ENCODE measurements around the gene NCSTN. TPM values are rescaled to one million over a fixed set of nuclear protein-coding genes. Genes with fewer than 3 reads are reported as not detected.

Gene NCSTN
- total RNA-seq, 2 experiments from 2014 or later = 27.4 to 29.4 TPM

DNA sequence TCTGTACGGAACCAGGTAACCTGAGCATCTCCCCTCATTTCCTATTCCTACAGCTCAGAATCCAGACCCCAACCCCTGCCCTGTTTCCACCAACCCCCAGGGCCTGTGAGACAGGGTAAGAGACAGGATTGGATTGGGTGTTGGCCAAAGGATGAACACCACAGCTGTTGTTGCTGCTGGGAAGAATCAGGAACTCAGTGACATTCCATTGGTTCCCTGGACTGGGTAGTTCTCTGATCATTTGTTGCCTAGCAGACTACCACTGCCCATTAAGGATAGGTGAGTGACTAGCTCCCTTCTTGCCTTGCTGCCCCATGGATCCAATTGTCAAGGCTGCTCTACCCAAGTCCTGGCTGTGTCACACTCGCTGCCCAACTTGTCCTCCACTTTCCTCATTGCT is 10.0 kb downstream of the NCSTN start:
- intact Hi-C loops (cut with micrococcal nuclease) = no loop called here
- Mint-ChIP-seq H3K27ac (no peak overlapping the region), H3K4me3 (no peak overlapping the region), H3K36me3 (ENCODE audit: low read depth) (peaks cover 41% of the 10 kb centered on the region), H3K9me3 (no peaks in the 10 kb centered on the region), H3K27me3 (ENCODE audit: low read depth) (no peaks in the 10 kb centered on the region), H3K4me1 (ENCODE audit: low read depth) (no peaks in the 10 kb centered on the region)
- no peak for DNase-seq
- CTCF ChIA-PET = interaction anchor here (1.2 to 3.6 kb wide), 8 partner anchors 10 to 268 kb away, joined by 3 to 34 read pairs (median 8); no protein-coding TSS in a partner anchor

DNA sequence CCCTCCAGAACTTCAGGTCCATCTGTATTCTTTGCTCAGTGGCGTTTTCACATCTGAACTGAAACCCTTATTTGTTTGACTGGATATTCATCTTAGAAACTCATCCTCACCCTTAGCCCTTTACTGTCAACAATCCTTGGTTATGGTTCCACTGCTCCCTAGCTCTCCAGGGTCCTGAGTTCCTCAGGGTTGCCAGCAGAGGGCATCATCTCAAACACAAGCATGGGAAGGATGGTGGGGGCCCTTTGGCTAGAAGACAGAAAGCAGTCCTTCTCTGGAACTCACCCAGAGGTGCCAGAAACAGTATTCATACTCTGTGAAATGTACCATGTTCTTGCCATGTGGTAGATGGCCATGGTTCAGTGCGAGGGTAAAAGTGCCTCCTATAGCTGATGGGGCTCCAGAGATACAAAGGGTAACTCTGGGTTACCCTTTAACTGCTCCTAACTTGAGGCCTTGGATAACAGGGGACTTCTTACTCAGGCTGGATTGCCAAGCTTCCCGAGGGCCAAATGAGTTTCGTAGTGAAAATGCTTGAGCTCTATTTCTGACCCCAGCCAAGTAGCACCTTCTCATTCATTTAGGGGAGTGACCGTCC is 11.3 kb downstream of the NCSTN start:
- H3K4me1 Mint-ChIP-seq (ENCODE audit: low read depth) = no peaks in the 10 kb centered on the region
- DNase-seq = peak; percentile 22
- H3K27ac Mint-ChIP-seq = no peak overlapping the region
- intact Hi-C loops (cut with micrococcal nuclease) = no loop called here
- CTCF ChIA-PET = interaction anchor here (0.7 to 3.6 kb wide), 14 partner anchors 9 to 261 kb away, joined by 3 to 34 read pairs (median 6); partner anchors contain the start of genes COPA, NCSTN and NHLH1
- no peaks in the 10 kb centered on the region for H3K27me3 Mint-ChIP-seq (ENCODE audit: low read depth)
- H3K4me3 Mint-ChIP-seq = no peak overlapping the region
- peaks cover 47% of the 10 kb centered on the region for H3K36me3 Mint-ChIP-seq (ENCODE audit: low read depth)
- no peaks in the 10 kb centered on the region for H3K9me3 Mint-ChIP-seq

DNA sequence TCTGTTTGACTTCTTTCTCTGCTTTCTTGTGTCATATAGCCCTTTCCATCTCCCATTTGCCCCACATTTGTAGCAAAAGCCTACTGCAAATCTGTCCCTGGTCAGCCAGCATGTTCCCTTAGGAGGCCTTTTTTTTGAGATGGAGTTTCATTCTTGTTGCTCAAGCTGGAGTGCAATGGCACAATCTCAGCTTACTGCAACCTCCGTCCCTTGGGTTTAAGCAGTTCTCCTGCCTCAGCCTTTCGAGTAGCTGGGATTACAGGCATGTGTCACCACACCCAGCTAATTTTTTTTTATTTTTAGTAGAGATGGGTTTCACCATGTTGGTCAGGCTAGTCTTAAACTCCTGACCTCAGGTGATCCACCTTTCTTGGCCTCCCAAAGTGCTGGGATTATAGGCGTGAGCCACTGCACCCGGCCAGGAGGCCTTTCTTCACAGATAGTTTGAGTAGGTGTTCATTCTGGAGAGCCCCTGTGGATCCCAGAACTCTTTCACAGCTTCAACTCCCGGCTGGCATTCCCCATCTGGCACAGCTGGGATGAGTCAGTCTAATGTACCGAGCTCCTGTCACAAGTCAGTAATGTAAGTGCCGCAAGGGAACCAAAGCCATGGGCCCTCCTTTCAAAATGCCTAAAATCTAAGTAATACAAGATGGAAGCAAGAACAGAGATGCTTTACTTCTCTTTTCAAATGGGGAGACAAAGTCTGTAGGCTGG is 14.3 kb downstream of the NCSTN start:
- no peak overlapping the region for H3K4me3 Mint-ChIP-seq
- DNase-seq = no peak
- H3K27me3 Mint-ChIP-seq (ENCODE audit: low read depth) = no peaks in the 10 kb centered on the region
- no peaks in the 10 kb centered on the region for H3K9me3 Mint-ChIP-seq
- no peak overlapping the region for H3K27ac Mint-ChIP-seq
- peaks cover 5% of the 10 kb centered on the region for H3K4me1 Mint-ChIP-seq (ENCODE audit: low read depth)
- intact Hi-C loops (cut with micrococcal nuclease) = no loop called here
- CTCF ChIA-PET = interaction anchor here (1.3 kb wide), 1 partner anchor 164 kb away, joined by 5 read pairs; no protein-coding TSS in a partner anchor
- H3K36me3 Mint-ChIP-seq (ENCODE audit: low read depth) = peaks cover 34% of the 10 kb centered on the region

DNA sequence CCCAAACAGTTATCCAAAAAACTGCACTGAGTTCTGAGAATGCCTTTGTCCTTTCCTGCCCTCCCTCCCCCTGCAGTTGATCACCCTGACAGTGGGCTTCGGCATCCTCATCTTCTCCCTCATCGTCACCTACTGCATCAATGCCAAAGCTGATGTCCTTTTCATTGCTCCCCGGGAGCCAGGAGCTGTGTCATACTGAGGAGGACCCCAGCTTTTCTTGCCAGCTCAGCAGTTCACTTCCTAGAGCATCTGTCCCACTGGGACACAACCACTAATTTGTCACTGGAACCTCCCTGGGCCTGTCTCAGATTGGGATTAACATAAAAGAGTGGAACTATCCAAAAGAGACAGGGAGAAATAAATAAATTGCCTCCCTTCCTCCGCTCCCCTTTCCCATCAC is 14.9 kb downstream of the NCSTN start:
- no peak for DNase-seq

DNA sequence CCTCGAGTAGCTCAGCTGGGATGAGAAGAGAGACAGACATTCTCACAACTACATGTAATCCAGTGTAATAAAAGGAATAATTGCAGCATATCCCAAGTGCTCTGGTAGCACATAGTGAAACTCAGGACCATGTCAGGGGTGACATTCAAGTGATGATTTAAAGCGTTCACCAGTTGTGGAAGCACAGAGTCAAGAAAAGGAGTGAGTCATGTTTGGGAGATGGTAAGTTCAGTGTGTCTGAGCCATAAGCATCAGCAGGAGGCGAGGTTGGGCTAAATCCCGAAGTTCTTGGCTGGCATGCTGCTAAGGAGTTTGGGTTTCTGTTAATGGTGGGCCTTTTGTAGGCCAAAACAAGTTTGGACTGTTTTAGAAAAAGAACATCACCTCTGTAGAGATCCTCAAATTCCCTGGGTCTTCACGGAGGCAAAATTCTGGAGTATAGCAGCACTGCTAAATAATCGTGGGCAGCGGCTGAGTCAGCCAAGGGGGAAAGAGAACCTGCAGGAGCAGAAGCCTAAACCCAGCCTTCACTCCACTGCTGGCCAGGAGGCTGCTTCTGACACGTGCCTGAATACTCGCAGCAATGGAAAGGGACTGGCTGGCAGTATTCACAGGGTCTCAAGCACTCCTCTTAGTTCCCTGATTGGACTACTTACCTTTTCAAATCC is 16.5 kb downstream of the NCSTN start:
- intact Hi-C loops (cut with micrococcal nuclease) = no loop called here
- no peak overlapping the region for H3K27ac Mint-ChIP-seq
- no peaks in the 10 kb centered on the region for H3K9me3 Mint-ChIP-seq
- CTCF ChIA-PET = interaction anchor here (0.9 kb wide), 1 partner anchor 31 kb away, joined by 3 read pairs; no protein-coding TSS in a partner anchor
- DNase-seq = no peak
- no peak overlapping the region for H3K4me3 Mint-ChIP-seq
- peaks cover 5% of the 10 kb centered on the region for H3K4me1 Mint-ChIP-seq (ENCODE audit: low read depth)
- H3K36me3 Mint-ChIP-seq (ENCODE audit: low read depth) = peaks cover 22% of the 10 kb centered on the region
- no peaks in the 10 kb centered on the region for H3K27me3 Mint-ChIP-seq (ENCODE audit: low read depth)

More for the DNA sequence above, 14.9 kb downstream of the NCSTN start:
- Mint-ChIP-seq H3K36me3 (ENCODE audit: low read depth) (peaks cover 30% of the 10 kb centered on the region), H3K4me3 (no peak overlapping the region), H3K27me3 (ENCODE audit: low read depth) (no peaks in the 10 kb centered on the region), H3K9me3 (no peaks in the 10 kb centered on the region), H3K27ac (no peak overlapping the region), H3K4me1 (ENCODE audit: low read depth) (peaks cover 5% of the 10 kb centered on the region)
- CTCF ChIA-PET = interaction anchor here (0.8 to 1.3 kb wide), 2 partner anchors 15 to 165 kb away, joined by 4 to 5 read pairs; no protein-coding TSS in a partner anchor
- intact Hi-C loops (cut with micrococcal nuclease) = no loop called here

DNA sequence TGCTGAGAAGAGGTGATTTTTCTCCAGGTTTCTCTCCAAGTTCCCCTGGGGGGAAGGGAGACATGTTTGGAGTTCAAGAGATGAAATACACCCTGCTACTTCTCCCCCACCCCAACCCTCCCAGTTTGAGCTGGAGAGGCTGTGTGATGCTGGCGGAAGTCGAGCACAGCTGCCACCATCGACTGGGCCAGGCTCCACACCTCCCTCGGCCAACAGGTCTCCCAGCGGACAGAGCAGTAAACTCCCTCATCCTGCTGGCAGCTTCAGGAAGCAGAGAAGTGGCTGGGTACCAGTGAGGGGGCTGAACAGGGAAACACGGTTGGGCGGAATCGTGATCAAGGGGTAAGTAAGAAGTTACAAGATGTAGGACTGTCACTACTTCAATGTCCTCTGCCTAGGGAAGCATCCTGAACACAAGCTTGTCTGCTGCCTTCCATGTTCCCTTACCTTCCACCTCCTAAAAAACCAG is 17.1 kb downstream of the NCSTN start:
- Mint-ChIP-seq H3K4me3 (no peak overlapping the region), H3K36me3 (ENCODE audit: low read depth) (peaks cover 21% of the 10 kb centered on the region), H3K9me3 (no peaks in the 10 kb centered on the region), H3K27ac (no peak overlapping the region), H3K27me3 (ENCODE audit: low read depth) (no peaks in the 10 kb centered on the region), H3K4me1 (ENCODE audit: low read depth) (peaks cover 5% of the 10 kb centered on the region)
- intact Hi-C loops (cut with micrococcal nuclease) = no loop called here
- DNase-seq = no peak
- CTCF ChIA-PET = interaction anchor here (0.6 to 0.9 kb wide), 2 partner anchors 19 to 31 kb away, joined by 3 read pairs; no protein-coding TSS in a partner anchor

DNA sequence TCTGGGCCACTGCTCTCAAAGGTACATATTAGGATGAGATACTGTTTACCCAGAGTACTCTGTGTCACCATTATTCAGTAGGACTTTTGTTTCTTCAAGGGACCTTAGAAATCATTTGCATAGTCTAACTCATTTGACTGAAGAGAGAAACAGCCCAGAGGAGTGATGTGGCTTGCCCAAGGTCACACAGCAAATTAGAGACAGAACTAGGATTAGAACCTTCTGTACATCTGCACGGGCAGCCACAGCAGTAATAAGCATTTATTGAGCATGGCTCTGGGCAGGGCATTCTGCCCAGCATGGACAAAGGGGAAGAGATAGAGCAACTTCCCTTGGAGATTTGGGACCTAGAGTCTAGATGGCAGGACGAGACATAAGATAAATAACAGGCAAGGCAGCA is 18.0 kb downstream of the NCSTN start:
- H3K27ac Mint-ChIP-seq = no peak overlapping the region
- intact Hi-C loops (cut with micrococcal nuclease) = no loop called here
- CTCF ChIA-PET = no interaction called here
- peaks cover 17% of the 10 kb centered on the region for H3K36me3 Mint-ChIP-seq (ENCODE audit: low read depth)
- H3K27me3 Mint-ChIP-seq (ENCODE audit: low read depth) = no peaks in the 10 kb centered on the region
- H3K9me3 Mint-ChIP-seq = no peaks in the 10 kb centered on the region
- no peak overlapping the region for H3K4me3 Mint-ChIP-seq
- H3K4me1 Mint-ChIP-seq (ENCODE audit: low read depth) = peaks cover 5% of the 10 kb centered on the region
- no peak for DNase-seq

DNA sequence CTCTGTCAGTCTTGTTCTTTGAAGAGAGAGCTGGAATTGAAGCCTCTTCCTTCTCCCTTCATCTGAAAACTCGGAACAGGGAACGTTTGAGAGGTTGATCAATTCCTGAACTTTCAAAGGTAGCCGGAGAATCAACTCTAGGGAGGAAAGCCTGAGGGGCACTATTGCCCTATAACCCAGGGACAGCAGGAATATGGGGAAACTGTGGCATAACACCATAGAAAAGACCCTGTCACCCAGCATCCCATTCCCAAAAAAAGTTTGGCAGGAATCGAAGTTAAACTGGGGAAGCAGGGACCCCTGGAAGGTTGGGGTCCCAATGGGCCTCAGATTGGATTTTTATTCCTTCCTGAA is 18.6 kb downstream of the NCSTN start:
- H3K27me3 Mint-ChIP-seq (ENCODE audit: low read depth) = no peaks in the 10 kb centered on the region
- peaks cover 5% of the 10 kb centered on the region for H3K4me1 Mint-ChIP-seq (ENCODE audit: low read depth)
- DNase-seq = no peak
- CTCF ChIA-PET = interaction anchor here (1.0 to 3.4 kb wide), 2 partner anchors 8 to 11 kb away, joined by 3 to 11 read pairs; no protein-coding TSS in a partner anchor
- H3K27ac Mint-ChIP-seq = peak overlapping the region; percentile 27
- H3K4me3 Mint-ChIP-seq = no peak overlapping the region
- H3K36me3 Mint-ChIP-seq (ENCODE audit: low read depth) = peaks cover 12% of the 10 kb centered on the region
- no peaks in the 10 kb centered on the region for H3K9me3 Mint-ChIP-seq
- intact Hi-C loops (cut with micrococcal nuclease) = no loop called here

DNA sequence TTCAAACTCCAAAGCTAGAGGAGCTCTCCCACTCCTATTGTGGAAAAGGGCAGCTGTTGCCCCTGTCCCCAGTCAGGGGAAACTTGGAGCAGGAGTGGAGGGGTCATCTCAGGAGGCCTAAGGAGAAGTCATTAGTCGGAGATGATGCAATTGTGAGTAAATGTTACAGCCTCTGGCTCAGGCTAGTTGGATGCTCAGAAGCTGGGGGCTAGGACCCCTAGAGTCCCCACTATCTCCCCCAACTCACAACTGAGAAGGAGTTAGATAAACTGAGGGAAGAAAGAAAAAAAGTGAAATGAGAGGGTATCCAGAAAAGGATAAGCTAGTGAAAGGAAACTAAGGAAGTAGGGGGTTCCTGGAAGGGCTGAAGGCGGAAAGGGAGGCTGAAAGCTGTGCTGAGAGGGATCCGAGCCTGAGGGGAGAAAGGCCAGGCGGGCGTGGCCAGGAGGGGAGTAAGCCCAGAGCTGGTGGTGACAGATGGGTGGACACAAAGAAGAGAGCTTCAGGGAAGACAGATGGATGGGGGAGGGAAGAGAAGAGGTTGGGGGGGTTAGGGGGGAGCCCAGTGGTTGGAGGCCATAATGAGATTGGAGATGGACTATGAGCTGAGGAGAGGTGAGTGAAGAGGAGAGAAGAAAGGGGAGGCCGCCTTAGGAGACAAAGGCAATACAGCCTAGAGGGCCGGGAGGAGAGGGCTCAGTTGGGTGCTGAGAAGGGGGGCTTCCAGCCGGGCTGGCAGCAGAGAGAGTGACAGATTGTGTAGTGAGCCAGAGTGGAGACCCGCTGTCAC is 19.2 kb downstream of the NCSTN start:
- CTCF ChIA-PET = interaction anchor here (0.7 to 3.4 kb wide), 6 partner anchors 9 to 249 kb away, joined by 3 to 11 read pairs (median 4); no protein-coding TSS in a partner anchor
- Mint-ChIP-seq H3K4me1 (ENCODE audit: low read depth) (peaks cover 5% of the 10 kb centered on the region), H3K36me3 (ENCODE audit: low read depth) (peaks cover 9% of the 10 kb centered on the region), H3K9me3 (no peaks in the 10 kb centered on the region), H3K27ac (peak overlapping the region; percentile 43), H3K27me3 (ENCODE audit: low read depth) (no peaks in the 10 kb centered on the region), H3K4me3 (no peak overlapping the region)
- intact Hi-C loops (cut with micrococcal nuclease) = no loop called here
- DNase-seq = no peak

DNA sequence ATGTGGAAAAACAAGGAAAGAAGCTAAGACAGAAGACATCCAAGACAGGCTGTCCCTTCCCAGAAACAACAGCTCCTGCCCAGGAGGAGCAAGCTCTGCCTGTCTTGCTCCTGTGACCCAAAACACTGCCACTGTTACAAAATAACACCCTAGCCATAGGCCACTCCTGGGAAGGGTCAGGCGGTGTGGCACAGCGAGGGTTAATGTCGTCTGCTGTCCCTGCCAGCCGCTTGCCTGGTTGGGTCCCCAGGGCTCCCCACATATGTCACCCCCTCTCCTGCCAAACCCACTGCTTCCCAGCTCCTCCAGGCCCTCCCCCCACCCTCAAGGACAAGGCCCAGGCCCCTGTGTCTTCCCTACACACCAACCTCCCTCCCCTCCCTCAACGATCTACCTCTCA is 19.8 kb downstream of the NCSTN start:
- intact Hi-C loops (cut with micrococcal nuclease) = no loop called here
- H3K27me3 Mint-ChIP-seq (ENCODE audit: low read depth) = no peaks in the 10 kb centered on the region

DNA sequence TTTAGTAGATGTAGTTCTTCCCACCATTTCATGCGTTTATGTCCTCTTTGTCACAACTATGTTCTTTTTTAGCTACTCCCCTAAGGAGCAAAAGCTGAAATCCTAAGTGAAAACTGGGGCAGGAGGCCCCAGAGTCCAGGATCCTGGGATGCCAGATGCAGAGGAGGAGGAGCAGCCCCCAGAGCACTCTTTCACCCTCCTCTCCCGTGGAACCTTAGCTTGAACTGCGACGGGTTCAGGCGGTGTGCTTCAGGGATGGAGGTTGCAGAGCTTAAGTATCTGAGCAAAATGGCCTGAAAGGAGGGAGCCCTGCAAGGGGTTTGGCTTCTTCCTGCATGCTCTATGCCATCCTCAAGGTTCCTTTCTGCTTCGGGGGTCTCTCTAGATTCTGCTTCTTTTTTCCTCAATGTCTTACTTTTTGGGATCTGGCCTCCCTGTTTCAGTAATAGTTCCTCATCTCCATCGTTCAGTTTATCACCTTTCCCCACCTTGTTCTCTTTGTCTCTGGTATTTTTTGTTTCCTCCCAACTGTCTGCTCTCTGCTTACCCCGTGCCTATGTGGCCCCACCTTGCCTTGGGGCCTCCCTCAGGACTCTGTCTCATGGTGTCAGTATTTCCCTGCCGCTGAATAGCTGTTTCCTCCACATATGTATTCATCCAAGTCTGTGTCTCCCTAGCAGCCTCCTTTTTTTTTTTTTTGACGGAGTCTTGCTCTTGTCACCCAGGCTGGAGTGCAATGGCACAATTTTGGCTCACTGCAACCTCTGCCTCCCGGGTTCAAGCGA is 21.0 kb downstream of the NCSTN start:
- CTCF ChIA-PET = interaction anchor here (0.6 to 3.4 kb wide), 7 partner anchors 11 to 243 kb away, joined by 3 to 11 read pairs (median 3); no protein-coding TSS in a partner anchor
- peaks cover 5% of the 10 kb centered on the region for H3K4me1 Mint-ChIP-seq (ENCODE audit: low read depth)
- no peaks in the 10 kb centered on the region for H3K36me3 Mint-ChIP-seq (ENCODE audit: low read depth)
- intact Hi-C loops (cut with micrococcal nuclease) = no loop called here
- no peak overlapping the region for H3K4me3 Mint-ChIP-seq
- no peaks in the 10 kb centered on the region for H3K27me3 Mint-ChIP-seq (ENCODE audit: low read depth)
- no peak overlapping the region for H3K27ac Mint-ChIP-seq
- H3K9me3 Mint-ChIP-seq = no peaks in the 10 kb centered on the region
- no peak for DNase-seq

More for the DNA sequence above, 19.8 kb downstream of the NCSTN start:
- Mint-ChIP-seq H3K4me1 (ENCODE audit: low read depth) (peaks cover 5% of the 10 kb centered on the region), H3K27ac (no peak overlapping the region), H3K36me3 (ENCODE audit: low read depth) (peaks cover 7% of the 10 kb centered on the region), H3K4me3 (no peak overlapping the region), H3K9me3 (no peaks in the 10 kb centered on the region)
- CTCF ChIA-PET = interaction anchor here (0.7 to 3.4 kb wide), 5 partner anchors 8 to 249 kb away, joined by 3 to 11 read pairs (median 4); no protein-coding TSS in a partner anchor
- DNase-seq = no peak

Measured in activated naive CD4-positive, alpha-beta T cell treated with anti-CD3 and anti-CD28 coated beads for 36 hours (primary cell).